ENCODE data around the gene MGAT5. TPM values are rescaled to one million over a fixed set of nuclear protein-coding genes. Genes with fewer than 3 reads are reported as not detected.

The MGAT5 gene
- total and polyA plus RNA-seq, 7 experiments from 2014 or later: 5.3 to 48.0 (median 40.0) TPM

DNA sequence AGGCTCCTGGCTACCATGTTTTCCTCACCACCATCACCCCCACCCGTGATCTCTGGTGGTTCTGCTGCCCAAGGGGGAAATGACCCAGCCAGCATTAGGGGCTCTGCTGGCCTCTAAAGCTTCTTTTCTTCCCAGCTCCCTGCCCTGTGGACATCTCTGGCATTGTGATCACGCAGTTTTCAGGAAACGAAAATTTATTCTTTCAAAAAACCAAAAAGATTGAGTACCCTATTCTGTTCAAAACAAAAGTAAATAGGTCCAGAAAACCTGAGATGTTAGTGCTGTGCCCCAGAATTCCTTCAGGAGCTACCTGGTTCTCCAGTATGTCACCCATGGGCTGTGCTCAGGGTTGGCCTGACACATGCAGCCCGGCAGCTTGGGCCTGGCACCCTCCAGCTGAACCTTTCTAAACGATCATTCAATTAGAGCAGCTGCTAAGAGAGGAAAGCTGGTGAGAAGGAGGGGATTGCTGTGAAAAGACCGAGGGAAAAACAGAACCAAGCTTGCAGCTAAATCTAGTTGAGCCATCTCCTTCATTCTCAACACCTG, 157.5 kb downstream of the MGAT5 start:
- ATAC-seq (no peak), DNase-seq (no peak)
- intact Hi-C loops (cut with micrococcal nuclease): loop anchor here (5.0 kb wide), 2 partner anchors 179 to 204 kb away; no protein-coding TSS in a partner anchor
- Histone ChIP-seq H3K36me3 (ENCODE audit: control insufficient read depth in 2 of 3, insufficient read depth in 3 of 3, low read length in 3 of 3) (no peaks in the 10 kb centered on the region), H3K9me3 (ENCODE audit: control insufficient read depth in 2 of 3, low read length in 3 of 3) (no peaks in the 10 kb centered on the region), H3K27me3 (ENCODE audit: control insufficient read depth in 2 of 2, insufficient read depth in 2 of 2, low read length in 2 of 2) (no peaks in the 10 kb centered on the region), H3K4me1 (ENCODE audit: control insufficient read depth in 2 of 2, insufficient read depth in 2 of 2, low read length in 2 of 2) (peaks cover 6 to 17% of the 10 kb centered on the region in 2 donors), H3K27ac (ENCODE audit: low read depth, low read length) (no peak overlapping the region), H3K4me3 (ENCODE audit: low read length) (no peak overlapping the region)
- Mint-ChIP-seq H3K27ac (peak overlapping the region in 6 of 9 donors; percentile 16 to 63 (median 42)), H3K27me3 (no peaks in the 10 kb centered on the region), H3K36me3 (peaks cover 0 to 21% (median under 1%) of the 10 kb centered on the region in 5 donors), H3K9me3 (no peaks in the 10 kb centered on the region), H3K4me1 (peaks cover 19 to 49% (median 39%) of the 10 kb centered on the region in 7 donors), H3K4me3 (peak overlapping the region in 2 of 10 donors; percentile 15 to 31)
- ChIA-PET POLR2A (interaction anchor here (2.6 kb wide), 1 partner anchor 294 kb away, joined by 16 read pairs; no protein-coding TSS in a partner anchor), CTCF (interaction anchor here (0.7 to 5.2 kb wide), 17 partner anchors 9 to 568 kb away, joined by 3 to 102 read pairs (median 5); no protein-coding TSS in a partner anchor)

GRCh38 chr2:134411828-134412638, 158.2 kb downstream of the MGAT5 start:
- Mint-ChIP-seq H3K4me1 (peaks cover 17 to 47% (median 38%) of the 10 kb centered on the region in 7 donors), H3K27ac (peak overlapping the region in 6 of 9 donors; percentile 6 to 63 (median 40))

GRCh38 chr2:134412639-134412999, 158.7 kb downstream of the MGAT5 start:
- Histone ChIP-seq H3K36me3 (ENCODE audit: control insufficient read depth in 2 of 3, insufficient read depth in 3 of 3, low read length in 3 of 3) (no peaks in the 10 kb centered on the region), H3K4me1 (ENCODE audit: control insufficient read depth in 2 of 2, insufficient read depth in 2 of 2, low read length in 2 of 2) (peaks cover 6 to 17% of the 10 kb centered on the region in 2 donors), H3K27me3 (ENCODE audit: control insufficient read depth in 2 of 2, insufficient read depth in 2 of 2, low read length in 2 of 2) (no peaks in the 10 kb centered on the region), H3K4me3 (ENCODE audit: low read length) (no peak overlapping the region), H3K9me3 (ENCODE audit: control insufficient read depth in 2 of 3, low read length in 3 of 3) (no peaks in the 10 kb centered on the region), H3K27ac (ENCODE audit: low read depth, low read length) (no peak overlapping the region)
- DNase-seq (no peak), ATAC-seq (no peak)
- H3K36me3 Mint-ChIP-seq: peaks cover 0 to 24% (median 0%) of the 10 kb centered on the region in 5 donors
- no peak overlapping the region for H3K4me3 Mint-ChIP-seq
- H3K27ac Mint-ChIP-seq: no peak overlapping the region
- peaks cover 17 to 41% (median 38%) of the 10 kb centered on the region in 7 donors for H3K4me1 Mint-ChIP-seq
- ChIA-PET POLR2A (interaction anchor here (2.6 kb wide), 1 partner anchor 295 kb away, joined by 16 read pairs; no protein-coding TSS in a partner anchor), CTCF (interaction anchor here (0.8 to 5.2 kb wide), 11 partner anchors 10 to 569 kb away, joined by 3 to 102 read pairs (median 6); no protein-coding TSS in a partner anchor)
- H3K9me3 Mint-ChIP-seq: no peaks in the 10 kb centered on the region
- H3K27me3 Mint-ChIP-seq: no peaks in the 10 kb centered on the region
- intact Hi-C loops (cut with micrococcal nuclease): loop anchor here (1.0 to 5.0 kb wide), 6 partner anchors 167 to 526 kb away; no protein-coding TSS in a partner anchor

More at GRCh38 chr2:134411828-134412638, 158.2 kb downstream of the MGAT5 start:
- no peak overlapping the region for H3K4me3 ChIP-seq (ENCODE audit: low read length)
- CTCF ChIA-PET: interaction anchor here (0.7 to 5.2 kb wide), 18 partner anchors 10 to 568 kb away, joined by 3 to 102 read pairs (median 4); no protein-coding TSS in a partner anchor
- H3K9me3 ChIP-seq (ENCODE audit: control insufficient read depth in 2 of 3, low read length in 3 of 3): no peaks in the 10 kb centered on the region
- H3K36me3 ChIP-seq (ENCODE audit: control insufficient read depth in 2 of 3, insufficient read depth in 3 of 3, low read length in 3 of 3): no peaks in the 10 kb centered on the region
- H3K27me3 Mint-ChIP-seq: no peaks in the 10 kb centered on the region
- DNase-seq: peak; percentile 27 to 83 (median 70)
- peaks cover 0 to 21% (median 0%) of the 10 kb centered on the region in 5 donors for H3K36me3 Mint-ChIP-seq
- no peak overlapping the region for H3K4me3 Mint-ChIP-seq
- POLR2A ChIA-PET: interaction anchor here (2.6 kb wide), 1 partner anchor 295 kb away, joined by 16 read pairs; no protein-coding TSS in a partner anchor
- peak; percentile 95 for ATAC-seq
- peaks cover 6 to 17% of the 10 kb centered on the region in 2 donors for H3K4me1 ChIP-seq (ENCODE audit: control insufficient read depth in 2 of 2, insufficient read depth in 2 of 2, low read length in 2 of 2)
- H3K27ac ChIP-seq (ENCODE audit: low read depth, low read length): no peak overlapping the region
- H3K9me3 Mint-ChIP-seq: no peaks in the 10 kb centered on the region
- H3K27me3 ChIP-seq (ENCODE audit: control insufficient read depth in 2 of 2, insufficient read depth in 2 of 2, low read length in 2 of 2): no peaks in the 10 kb centered on the region
- intact Hi-C loops (cut with micrococcal nuclease): loop anchor here (1.0 to 5.0 kb wide), 6 partner anchors 167 to 526 kb away; no protein-coding TSS in a partner anchor

DNA sequence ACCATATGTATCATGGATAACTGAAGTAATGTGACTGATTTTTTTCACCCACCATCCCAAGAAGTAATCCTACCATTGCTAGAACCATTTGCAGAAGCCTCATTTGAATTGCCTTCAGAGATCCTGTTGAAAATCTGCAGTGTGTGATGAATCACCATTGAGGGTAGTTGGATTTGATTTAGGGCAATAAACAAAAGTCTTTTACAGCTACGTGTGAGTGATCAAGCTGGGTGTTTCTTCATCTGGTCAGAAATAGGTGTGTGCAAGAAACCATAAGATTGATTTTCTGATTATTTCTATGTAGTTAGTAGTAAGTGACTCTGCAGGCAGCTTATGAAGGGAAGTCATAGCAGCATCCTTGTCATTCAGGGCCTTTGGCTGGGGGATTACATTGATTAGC, 159.6 kb downstream of the MGAT5 start:
- ChIA-PET POLR2A (interaction anchor here (2.6 kb wide), 1 partner anchor 296 kb away, joined by 16 read pairs; no protein-coding TSS in a partner anchor), CTCF (interaction anchor here (2.6 to 5.2 kb wide), 2 partner anchors 168 to 295 kb away, joined by 9 to 102 read pairs; no protein-coding TSS in a partner anchor)
- peaks cover 0 to 2% (median 0%) of the 10 kb centered on the region in 3 experiments for H3K36me3 ChIP-seq (ENCODE audit: control insufficient read depth in 2 of 3, insufficient read depth in 3 of 3, low read length in 3 of 3)
- H3K27ac Mint-ChIP-seq: no peak overlapping the region
- no peaks in the 10 kb centered on the region for H3K9me3 ChIP-seq (ENCODE audit: control insufficient read depth in 2 of 3, low read length in 3 of 3)
- no peak overlapping the region for H3K4me3 ChIP-seq (ENCODE audit: low read length)
- peaks cover 6 to 14% of the 10 kb centered on the region in 2 donors for H3K4me1 ChIP-seq (ENCODE audit: control insufficient read depth in 2 of 2, insufficient read depth in 2 of 2, low read length in 2 of 2)
- no peaks in the 10 kb centered on the region for H3K27me3 Mint-ChIP-seq
- no peak overlapping the region for H3K27ac ChIP-seq (ENCODE audit: low read depth, low read length)
- DNase-seq (no peak), ATAC-seq (no peak)
- H3K4me1 Mint-ChIP-seq: peaks cover 14 to 34% (median 31%) of the 10 kb centered on the region in 7 donors
- H3K36me3 Mint-ChIP-seq: peaks cover 0 to 27% (median 0%) of the 10 kb centered on the region in 5 donors
- H3K9me3 Mint-ChIP-seq: no peaks in the 10 kb centered on the region
- H3K27me3 ChIP-seq (ENCODE audit: control insufficient read depth in 2 of 2, insufficient read depth in 2 of 2, low read length in 2 of 2): no peaks in the 10 kb centered on the region
- no peak overlapping the region for H3K4me3 Mint-ChIP-seq
- intact Hi-C loops (cut with micrococcal nuclease): loop anchor here (5.0 kb wide), 2 partner anchors 181 to 206 kb away; no protein-coding TSS in a partner anchor

- Histone ChIP-seq H3K27ac (ENCODE audit: low read depth, low read length) (no peak overlapping the region), H3K27me3 (ENCODE audit: control insufficient read depth in 2 of 2, insufficient read depth in 2 of 2, low read length in 2 of 2) (no peaks in the 10 kb centered on the region), H3K4me1 (ENCODE audit: control insufficient read depth in 2 of 2, insufficient read depth in 2 of 2, low read length in 2 of 2) (peaks cover 6 to 12% of the 10 kb centered on the region in 2 donors), H3K36me3 (ENCODE audit: control insufficient read depth in 2 of 3, insufficient read depth in 3 of 3, low read length in 3 of 3) (peaks cover 0 to 6% (median 0%) of the 10 kb centered on the region in 3 experiments), H3K4me3 (ENCODE audit: low read length) (no peak overlapping the region), H3K9me3 (ENCODE audit: control insufficient read depth in 2 of 3, low read length in 3 of 3) (no peaks in the 10 kb centered on the region)
- H3K36me3 Mint-ChIP-seq: peaks cover 0 to 29% (median 0%) of the 10 kb centered on the region in 5 donors
- ChIA-PET POLR2A (no interaction called here), CTCF (interaction anchor here (5.2 kb wide), 1 partner anchor 296 kb away, joined by 102 read pairs; no protein-coding TSS in a partner anchor)
- DNase-seq (no peak), ATAC-seq (no peak)
- H3K27ac Mint-ChIP-seq: no peak overlapping the region
- H3K4me3 Mint-ChIP-seq: no peak overlapping the region
- intact Hi-C loops (cut with micrococcal nuclease): loop anchor here (5.0 kb wide), 2 partner anchors 182 to 207 kb away; no protein-coding TSS in a partner anchor
- no peaks in the 10 kb centered on the region for H3K27me3 Mint-ChIP-seq
- peaks cover 13 to 29% (median 26%) of the 10 kb centered on the region in 7 donors for H3K4me1 Mint-ChIP-seq
- no peaks in the 10 kb centered on the region for H3K9me3 Mint-ChIP-seq
These were observed 160.0 kb downstream of the MGAT5 start for GRCh38 chr2:134413912-134414311.

DNA sequence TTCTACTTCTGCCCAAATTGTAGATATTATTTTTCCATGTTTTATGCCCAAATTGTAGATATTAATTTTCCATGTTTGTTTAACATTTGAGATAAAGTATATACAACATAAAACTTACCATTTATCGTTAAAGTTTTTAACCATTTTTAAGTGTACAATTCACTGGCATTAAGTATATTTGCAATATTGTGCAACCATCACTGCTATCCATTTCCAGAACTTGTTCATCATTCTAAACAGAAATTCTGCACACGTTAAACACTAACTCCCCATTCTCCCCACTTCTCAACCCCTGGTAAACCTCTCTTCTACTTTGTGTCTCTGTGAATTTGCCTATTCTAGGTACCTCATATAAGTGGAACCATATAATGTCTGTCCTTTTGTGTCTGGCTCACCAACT, 162.1 kb downstream of the MGAT5 start:
- intact Hi-C loops (cut with micrococcal nuclease): no loop called here
- peaks cover 0 to 6% of the 10 kb centered on the region in 2 donors for H3K4me1 ChIP-seq (ENCODE audit: control insufficient read depth in 2 of 2, insufficient read depth in 2 of 2, low read length in 2 of 2)
- peaks cover 0 to 6% (median 0%) of the 10 kb centered on the region in 3 experiments for H3K36me3 ChIP-seq (ENCODE audit: control insufficient read depth in 2 of 3, insufficient read depth in 3 of 3, low read length in 3 of 3)
- H3K27ac Mint-ChIP-seq: no peak overlapping the region
- H3K27ac ChIP-seq (ENCODE audit: low read depth, low read length): no peak overlapping the region
- ChIA-PET CTCF (interaction anchor here (0.8 kb wide), 1 partner anchor 529 kb away, joined by 3 read pairs; no protein-coding TSS in a partner anchor), POLR2A (no interaction called here)
- peaks cover 0 to 39% (median 0%) of the 10 kb centered on the region in 5 donors for H3K36me3 Mint-ChIP-seq
- DNase-seq (no peak), ATAC-seq (no peak)
- H3K27me3 ChIP-seq (ENCODE audit: control insufficient read depth in 2 of 2, insufficient read depth in 2 of 2, low read length in 2 of 2): no peaks in the 10 kb centered on the region
- H3K4me1 Mint-ChIP-seq: peaks cover 7 to 13% (median 13%) of the 10 kb centered on the region in 7 donors
- no peaks in the 10 kb centered on the region for H3K9me3 Mint-ChIP-seq
- no peak overlapping the region for H3K4me3 ChIP-seq (ENCODE audit: low read length)
- no peaks in the 10 kb centered on the region for H3K9me3 ChIP-seq (ENCODE audit: control insufficient read depth in 2 of 3, low read length in 3 of 3)
- H3K4me3 Mint-ChIP-seq: no peak overlapping the region
- no peaks in the 10 kb centered on the region for H3K27me3 Mint-ChIP-seq

Data from naive thymus-derived CD4-positive, alpha-beta T cell (primary cell).